Measurements from ENCODE around the gene LEF1.

DNA sequence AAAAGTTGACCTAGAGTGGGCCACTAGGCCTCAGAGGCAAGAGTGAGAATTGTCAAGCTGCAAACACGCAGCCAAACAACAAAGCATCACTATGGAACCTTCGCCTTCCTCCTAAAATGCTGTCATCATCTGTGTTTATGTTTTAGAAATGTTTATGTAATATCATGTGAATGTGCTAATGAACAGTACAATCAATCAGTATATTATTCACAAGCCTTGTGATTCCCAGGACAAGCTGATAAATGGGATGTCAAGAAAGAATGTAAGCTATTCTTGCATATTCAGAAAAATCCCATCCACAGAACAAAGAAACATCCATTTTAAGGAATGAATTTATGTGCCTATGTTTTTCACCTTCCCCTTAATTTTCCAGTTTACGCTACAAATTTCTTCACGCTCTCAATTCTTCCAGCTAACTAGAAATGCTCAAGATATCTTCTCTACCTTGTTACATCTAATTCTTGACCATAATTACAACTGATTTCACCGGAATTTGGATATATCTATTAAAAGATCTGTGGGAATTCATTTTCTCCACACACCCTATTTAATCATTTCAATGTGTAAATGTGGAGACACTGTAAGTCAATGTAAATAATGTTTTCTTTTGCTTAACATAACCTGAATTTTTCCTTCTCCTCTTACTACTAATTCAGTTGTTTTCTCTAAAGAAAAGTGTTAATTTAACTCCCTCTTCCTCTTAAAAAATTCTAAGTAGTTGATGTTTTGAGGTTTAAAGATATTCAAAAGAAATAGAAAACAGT, 65.5 kb downstream of the LEF1 start:
- TF ChIP-seq, protein P1, sequence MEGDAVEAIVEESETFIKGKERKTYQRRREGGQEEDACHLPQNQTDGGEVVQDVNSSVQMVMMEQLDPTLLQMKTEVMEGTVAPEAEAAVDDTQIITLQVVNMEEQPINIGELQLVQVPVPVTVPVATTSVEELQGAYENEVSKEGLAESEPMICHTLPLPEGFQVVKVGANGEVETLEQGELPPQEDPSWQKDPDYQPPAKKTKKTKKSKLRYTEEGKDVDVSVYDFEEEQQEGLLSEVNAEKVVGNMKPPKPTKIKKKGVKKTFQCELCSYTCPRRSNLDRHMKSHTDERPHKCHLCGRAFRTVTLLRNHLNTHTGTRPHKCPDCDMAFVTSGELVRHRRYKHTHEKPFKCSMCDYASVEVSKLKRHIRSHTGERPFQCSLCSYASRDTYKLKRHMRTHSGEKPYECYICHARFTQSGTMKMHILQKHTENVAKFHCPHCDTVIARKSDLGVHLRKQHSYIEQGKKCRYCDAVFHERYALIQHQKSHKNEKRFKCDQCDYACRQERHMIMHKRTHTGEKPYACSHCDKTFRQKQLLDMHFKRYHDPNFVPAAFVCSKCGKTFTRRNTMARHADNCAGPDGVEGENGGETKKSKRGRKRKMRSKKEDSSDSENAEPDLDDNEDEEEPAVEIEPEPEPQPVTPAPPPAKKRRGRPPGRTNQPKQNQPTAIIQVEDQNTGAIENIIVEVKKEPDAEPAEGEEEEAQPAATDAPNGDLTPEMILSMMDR (IDR thresholded peaks at IDR 0.05), result no peak
- no peak for TF ChIP-seq POLR2A (IDR thresholded peaks at IDR 0.05)
- no peak for TF ChIP-seq POLR2AphosphoS5 (IDR thresholded peaks at IDR 0.05)
- no peak for TF ChIP-seq EP300 (IDR thresholded peaks at IDR 0.05)
